HG02885 (cell line): ENCODE measurements around the gene SEMA3C.

Source experiments
- ATAC-seq: cut with Tn5 transposase; IDR thresholded peaks from one replicate; pipeline ENCODE4 v1.9.1; 2021; ENCODE audit warnings: mild to moderate bottlenecking; ENCODE audit not compliant: unreplicated experiment, poor library complexity

SEMA3C gene

DNA sequence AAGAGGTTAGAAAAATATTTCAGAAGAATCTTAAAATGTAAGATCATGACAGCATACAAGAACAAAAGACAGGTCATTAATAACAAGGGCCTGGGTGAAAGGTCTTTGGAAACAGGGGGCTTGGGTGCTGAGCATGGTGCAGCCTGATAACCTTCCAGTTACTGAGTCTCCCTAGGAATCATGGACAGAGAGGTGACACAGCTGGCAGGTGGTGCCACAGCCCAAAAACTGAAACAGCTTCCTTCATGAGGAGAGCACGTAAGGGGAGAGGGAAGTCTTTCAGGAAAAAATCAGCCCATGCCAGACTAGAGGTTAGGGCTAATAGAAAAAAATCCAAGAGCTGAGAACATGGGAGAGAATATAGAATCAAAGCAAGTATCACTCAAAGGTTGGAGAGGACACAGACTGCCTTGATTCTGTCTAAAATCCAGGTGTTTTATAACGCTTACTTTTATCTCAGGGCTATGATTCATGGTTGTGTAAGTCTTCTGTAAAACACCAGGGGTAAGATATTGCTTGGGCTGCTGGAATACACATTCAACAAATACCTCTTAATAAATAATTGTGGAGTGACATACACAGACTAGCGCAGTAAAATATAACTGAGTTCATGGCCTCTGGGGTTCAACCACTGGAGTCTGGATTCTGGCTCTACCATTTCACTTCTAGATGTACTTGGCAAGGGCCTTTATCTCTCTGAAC is 88.1 kb downstream of the SEMA3C start:
- ATAC-seq, result no peak

DNA sequence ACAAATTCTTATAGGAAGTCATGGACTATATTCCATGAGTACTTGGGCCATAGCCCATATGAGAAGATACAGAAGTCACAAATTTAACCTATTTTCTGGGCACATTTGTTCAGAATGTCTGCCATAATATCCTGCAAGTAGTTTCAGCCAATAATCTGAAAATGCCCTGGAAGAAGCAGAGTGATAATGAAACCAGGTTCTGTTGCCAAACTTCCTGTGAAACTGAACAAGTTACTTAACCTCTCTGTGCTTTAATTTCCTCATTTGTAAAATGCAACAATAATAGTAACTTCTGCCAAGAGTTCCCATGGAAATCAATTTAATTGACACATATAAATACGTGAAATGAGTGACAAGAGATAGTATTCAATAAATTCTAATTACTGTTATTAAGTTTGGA is 88.8 kb downstream of the SEMA3C start:
- ATAC-seq, result no peak

DNA sequence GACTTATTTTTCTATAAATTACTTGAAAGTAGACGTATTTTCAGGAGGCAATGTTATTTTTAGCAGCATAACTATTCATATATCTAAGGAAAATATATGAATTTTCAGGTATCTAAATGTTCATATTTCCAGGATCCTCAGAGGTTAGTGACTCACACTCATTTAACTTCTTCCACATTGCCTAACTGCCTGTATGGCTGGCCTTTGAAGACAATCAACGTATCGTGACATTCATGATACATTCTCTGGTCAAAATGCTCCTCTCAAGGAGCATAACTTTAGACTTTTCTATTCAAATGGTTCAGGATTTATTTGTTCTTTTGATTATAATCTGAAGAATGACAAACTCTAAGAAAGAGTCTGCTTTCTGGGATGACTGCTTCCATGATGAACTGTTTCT is 89.3 kb downstream of the SEMA3C start:
- no peak for ATAC-seq

DNA sequence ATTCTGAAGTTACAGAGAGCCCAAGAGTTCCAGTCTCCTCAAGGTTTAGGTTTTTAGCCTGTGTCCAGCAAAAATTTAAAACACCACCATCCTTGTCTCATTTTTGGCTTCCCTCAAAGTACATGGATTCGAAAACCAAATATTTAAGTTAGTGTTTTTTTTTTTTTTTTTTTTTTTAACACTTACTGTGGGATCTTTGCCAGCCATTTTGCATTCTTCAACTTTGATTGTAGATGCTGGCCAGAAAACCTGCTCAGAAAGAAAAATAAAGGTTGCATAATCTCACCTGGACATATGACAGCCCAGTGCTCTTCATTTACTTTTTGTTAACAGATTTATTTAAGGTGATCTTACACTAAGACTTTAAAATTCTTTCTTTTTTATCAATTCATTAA is 91.6 kb downstream of the SEMA3C start:
- no peak for ATAC-seq

DNA sequence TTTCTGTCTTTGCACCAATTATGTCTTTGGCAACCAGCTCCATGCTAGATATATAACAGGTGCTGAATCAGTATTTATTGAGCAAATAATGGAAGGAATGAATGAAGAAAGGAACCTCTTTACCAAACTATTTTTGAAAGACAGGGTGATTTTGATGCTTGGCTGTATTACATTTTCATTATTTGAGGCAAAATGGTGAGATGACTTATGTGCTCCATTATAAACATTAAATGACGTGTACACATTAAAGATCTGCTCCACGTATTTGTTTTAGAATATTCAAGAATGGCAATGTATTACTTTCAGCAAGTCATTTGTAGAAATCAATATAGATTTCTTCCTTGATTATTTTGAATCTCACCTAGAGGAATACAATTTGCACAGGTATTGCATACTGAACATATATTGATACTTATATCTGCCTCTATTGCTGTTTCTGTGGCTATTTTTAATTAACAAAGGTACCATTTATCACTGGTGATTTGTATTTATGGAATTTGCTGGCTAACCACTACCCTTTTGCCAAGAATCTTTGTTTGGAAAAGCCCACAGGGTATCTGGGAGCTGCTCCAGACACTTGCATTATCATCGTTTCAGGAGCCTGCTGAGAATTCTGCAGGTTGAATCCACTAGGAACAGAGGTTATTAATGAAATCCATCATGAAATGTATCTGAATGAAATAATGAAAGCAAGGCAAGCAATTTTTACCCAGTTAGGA is 92.2 kb downstream of the SEMA3C start:
- no peak for ATAC-seq

DNA sequence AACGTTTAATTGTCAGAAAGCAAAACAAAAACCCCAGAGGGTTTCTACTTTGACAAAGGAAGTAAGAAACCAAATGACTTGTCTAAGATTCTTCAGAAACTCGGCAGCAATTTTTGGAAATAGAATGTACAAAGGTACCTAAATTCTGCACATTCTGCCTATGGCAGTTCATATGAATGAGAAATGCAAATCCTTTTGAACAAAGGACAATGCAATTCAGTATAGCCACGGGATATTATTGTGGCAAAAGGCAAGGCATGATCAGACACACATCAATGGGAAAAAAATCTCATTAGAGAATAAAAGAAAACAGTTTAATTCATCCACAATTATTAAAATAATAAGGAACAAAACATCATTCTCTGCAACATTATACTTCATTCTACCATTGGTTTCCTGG is 93.4 kb downstream of the SEMA3C start:
- ATAC-seq, result no peak

DNA sequence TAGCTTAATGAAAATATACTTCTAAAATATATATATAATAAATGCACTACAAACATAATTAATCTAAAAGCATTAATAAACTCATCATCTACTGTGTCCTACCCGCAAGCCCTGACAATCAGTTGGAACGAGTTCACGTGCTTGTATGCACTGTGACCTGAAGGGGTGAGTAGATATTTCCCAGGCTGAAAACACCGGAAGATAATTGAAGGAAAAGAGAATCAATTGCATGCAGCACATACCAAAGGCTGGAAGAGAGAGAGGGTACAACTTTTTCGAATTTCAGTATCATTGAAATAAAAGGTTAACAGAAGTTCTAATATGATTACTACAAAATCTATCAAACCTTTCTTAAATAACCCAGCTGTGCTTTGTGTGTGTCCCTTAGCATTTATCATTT is 94.6 kb downstream of the SEMA3C start:
- ATAC-seq, result no peak

DNA sequence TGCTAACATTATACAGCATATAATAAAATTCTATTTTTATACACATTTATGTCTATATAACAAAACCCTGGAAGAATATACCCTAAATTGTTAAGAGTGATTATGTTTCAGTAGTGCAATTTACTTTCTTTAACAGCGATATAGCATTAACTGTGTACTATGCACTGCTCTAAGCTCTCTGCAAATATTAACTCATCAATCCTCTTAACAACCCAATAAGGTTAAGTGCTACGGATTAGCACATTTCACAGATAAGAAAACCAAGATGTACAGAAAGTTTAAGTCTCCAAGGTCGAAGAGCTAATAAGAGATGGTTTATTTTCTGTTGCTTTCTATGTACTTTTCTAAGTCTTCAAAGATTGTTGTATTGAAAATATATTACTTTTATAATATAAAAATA is 95.8 kb downstream of the SEMA3C start:
- ATAC-seq, result no peak

DNA sequence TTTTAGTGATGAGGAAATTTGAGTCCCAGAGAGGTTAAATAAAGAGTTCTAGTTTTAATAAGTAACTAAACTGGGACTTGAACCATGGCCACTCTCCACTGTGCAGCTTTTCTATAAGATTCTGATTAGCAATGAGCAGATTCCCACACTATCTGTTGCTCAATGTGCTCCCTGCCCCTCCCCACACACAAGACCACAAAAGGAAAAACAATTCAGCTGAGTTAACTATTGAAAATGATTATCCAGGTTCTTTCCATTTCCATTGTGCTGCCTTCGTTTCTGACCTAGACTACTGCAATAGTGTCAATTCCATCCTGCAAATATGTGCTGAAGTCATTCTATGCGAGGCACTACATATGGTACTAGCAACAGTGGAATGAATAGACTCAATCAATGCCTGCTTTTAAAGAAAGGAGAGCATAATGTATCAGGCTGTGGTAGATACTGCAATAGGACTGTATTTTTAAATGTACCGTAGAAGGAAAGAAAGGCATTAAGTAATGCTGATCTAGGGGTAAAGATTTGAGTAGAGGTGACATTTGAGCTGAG is 97.0 kb downstream of the SEMA3C start:
- ATAC-seq, result no peak

DNA sequence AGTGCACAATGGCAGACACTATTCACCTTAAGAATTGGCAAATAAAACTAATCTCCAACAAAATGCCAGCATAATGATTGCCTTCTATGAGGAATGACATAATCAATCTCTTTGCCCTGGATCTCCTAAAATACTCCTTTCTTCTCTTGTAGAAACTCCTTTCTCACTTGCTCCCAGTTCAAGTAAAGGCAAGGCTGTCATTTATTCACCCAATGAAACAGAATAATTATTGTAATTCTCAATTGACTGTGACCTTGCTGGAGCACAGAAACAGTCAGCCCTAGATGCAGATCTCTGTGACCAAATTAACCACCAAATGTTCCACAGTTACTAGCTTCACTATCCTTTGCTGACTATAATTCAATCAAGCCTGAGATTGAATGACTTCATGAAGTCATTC is 99.3 kb downstream of the SEMA3C start:
- no peak for ATAC-seq

DNA sequence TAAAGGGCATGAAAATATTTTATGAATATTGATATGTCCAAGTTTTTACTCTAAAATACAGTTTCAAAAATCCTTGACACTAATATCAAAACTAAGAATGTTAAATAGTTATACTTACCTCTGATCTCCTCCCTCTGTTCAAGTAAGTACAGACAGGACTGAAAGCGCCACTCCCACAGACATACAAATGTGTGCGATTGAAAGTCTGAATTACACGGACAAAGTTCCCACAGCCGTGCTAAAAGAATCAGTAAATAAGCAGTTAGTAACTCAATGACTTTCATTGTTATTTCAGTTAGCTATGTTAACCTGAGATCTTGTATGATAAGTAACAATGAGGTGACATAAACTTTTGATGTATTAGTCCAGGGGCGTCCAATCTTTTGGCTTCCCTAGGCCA is 100.7 kb downstream of the SEMA3C start:
- ATAC-seq, result no peak

DNA sequence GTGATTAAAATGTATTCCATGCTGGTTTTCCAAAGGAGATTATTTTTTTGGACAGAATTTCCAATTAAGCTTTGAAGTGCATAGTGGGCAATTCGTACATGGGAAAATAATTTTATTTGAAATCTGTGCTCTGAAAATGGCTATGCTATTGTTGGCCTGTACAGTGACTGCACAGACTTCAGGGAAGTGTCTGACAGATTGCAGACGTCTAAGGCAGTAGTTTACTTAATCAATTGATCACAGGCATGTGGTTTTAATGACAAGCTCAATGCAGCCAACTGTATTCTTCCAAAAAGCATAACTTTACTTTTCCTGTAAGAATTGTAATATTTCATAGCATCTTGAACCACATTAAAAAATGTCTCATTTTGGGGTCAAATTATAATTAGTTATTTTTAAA is 102.0 kb downstream of the SEMA3C start:
- ATAC-seq, result no peak

DNA sequence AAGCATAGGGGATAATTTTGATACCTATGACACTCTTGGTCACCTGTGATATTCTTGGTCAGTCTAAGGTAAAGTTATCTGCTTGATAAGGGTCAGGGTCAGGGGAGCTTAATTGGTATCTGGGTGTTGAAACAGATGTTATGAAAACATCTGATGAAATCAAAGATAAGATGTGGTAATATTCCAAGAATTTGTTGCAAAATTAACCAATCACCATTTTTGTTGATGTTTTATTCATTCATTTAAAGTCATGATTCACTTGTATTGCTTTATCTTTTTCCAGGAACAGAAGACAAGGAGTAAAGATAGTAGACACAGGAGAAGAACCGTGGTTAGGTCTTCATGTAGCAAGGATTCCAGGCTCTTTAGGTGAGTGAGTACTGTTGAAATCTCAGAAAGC is 103.1 kb downstream of the SEMA3C start:
- no peak for ATAC-seq

DNA sequence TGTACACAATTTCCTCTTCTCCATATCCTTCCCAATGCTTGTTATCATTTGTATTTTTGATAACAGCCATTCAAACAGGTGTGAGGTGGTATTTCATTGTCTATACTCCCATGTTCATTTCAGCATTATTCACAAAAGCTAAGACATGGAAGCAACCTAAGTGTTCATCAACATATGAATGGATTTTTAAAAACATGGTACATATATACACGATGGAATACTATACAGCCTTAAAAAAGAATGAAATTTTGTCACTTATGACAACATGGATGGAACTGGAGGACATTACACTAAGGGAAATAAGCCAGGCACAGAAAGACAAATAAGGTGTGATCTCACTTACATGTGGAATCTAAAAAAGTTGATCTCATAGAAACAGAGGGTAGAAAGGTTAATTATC is 109.3 kb downstream of the SEMA3C start:
- ATAC-seq, result no peak

DNA sequence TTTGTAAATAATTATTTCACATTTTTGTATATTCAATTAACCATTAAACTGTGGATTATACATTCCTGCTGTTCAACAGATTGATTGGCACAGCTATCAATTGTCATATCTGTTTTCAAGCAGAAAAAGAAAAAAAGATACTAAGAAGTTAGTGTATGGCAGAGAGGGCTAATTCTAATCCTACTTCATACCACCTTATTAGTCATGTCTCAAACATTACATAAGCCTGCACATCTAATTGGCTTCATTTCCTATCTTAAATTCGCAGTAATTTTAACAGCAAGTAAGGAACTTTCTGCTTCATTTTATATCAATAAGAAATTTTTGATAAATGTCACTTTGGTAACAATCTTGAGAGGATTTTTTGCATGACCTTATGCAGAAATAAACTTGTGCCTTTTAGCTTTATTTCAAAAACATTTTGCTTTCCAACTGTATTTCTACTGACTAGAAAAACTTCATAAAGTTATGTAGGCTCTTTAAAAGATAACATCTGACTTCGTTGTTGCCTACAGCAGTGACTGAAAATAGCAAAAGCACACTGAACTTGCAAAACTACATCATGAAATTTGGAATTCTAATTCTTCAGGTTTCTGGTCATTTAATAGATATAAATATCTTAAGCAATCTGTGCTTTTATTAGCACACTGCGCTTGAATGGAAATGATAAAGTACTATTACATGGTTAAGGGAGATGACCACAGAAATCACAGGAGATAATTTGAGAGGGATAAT is 111.5 kb downstream of the SEMA3C start:
- no peak for ATAC-seq

DNA sequence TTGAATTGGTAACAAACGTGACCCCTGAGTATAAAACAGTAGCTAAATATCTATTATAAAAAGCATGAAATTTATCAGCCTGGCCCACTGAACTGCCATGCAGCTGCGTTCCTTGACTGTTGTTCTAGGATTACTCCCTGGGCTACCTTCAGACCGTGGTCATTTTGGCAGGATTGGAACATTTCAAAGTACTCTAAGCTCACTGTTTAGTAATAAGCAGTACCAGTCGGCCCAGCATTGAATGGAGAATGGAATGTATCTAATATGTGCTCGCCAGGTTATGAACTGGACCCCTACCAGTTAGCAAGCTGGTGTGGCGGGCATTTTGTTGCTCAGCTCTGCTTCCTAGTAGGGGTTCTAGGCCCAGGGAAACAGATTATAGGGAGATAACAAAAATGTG is 112.2 kb downstream of the SEMA3C start:
- no peak for ATAC-seq

DNA sequence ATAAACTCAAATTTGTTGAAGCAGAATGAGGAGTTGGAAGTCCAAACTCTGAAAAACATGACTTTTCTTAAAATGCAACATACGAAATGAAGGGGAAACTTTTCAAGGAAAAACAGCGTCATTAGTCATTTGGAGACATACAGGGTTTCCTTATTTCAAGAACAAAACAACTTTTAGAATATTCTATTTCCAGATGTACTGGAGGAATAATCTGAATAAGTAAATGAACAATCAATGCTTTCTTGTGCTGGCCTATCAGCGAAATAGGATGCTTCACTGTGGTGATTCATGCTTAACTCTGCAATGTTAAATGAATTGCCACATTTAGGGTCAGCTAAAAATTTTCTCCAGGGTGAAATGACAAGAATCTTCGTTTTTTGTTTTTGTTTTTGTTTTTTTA is 114.3 kb downstream of the SEMA3C start:
- ATAC-seq, result no peak

DNA sequence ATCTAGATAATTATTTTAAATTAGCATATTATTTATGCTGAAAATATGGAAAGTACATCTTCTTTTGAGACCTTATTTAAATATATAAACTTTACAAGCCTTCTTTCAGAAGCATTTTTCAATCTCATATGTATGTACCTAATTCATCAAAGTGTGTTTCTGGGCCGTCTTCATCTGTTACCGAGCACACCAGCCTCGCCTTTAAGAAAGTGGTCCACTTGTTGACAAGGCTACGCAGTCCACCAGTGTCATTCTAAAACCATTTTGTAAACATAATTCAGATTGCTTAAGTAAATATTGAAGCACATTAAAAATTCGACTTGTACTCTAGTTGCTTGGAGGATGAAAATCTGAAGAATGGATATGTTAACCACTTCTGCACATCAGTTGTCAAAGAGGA is 116.3 kb downstream of the SEMA3C start:
- ATAC-seq, result no peak

DNA sequence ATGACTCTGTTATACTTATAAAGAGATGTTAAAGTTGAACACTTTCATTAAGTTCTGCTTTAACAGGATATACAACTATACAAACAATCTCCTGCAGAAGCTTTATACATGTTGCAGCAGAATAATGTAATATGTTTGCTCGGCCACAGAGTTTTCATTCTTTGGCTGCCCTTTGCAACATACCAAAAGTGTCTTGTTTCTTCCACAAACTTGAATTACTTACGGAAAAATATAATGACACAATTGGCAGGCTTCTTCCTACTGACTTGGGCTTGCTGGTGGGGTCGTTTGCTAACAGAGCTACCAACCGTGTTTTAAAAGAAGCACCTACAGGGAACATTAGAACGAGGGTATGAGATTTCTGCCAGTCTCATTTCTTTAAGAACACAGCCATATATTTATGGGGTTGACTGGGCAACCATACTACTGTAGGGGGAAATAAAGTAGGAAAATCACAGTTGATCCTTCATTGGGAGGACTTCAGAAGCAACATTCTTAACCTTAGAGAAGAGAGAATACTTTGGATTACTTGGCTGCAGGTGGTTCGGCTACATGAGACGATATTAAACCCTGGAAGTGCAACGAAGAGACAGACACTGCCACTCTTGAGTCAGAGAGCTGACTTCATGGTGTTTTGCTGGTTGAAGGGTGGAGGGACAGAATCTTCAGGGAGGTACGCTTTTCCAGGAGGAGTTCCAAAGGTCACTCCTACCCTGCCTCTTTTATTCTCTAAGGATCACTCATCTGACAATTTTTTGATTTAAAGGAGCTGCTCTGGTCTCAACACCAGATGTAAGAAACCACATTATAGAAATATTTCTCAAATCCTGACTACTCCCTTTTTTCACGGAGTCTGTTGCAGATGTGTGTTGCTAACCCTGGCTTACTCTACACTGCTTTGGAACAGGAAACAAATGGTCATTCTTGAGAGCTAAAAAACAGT is 123.9 kb downstream of the SEMA3C start:
- no peak for ATAC-seq

DNA sequence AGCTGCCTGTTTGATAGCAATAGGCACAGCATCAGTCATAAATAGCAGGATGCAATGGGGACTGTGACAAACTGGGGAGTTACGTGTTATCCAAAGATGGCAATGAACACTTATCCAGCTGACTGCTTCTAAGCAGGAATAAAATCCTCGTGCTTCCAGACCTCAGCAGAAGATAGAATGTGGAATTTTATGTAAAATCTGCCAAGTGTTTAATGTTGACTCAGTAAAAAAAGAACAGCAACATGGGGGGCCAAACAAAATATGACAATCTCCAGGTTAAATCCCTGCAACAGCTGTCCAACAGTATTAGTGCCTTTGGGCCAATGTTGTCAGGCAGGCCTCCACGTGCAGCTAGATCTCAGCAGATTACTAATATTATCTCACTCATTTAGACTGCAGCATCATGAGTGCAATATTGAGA is 127.3 kb downstream of the SEMA3C start:
- no peak for ATAC-seq
